Measurements from ENCODE around the gene COQ10A.

Gene COQ10A

GRCh38 chr12:56266693-56267442 is at the start of gene COQ10A:
Gene COQ10A (plus strand): TSS chr12:56266942. CDS start chr12:56267119, 177 bp downstream.
- DNase-seq (ENCODE audit: low read depth in 2 of 3, low spot score in 2 of 3), result peak; percentile 63 to 81 (median 70)

GRCh38 chr12:56219840-56220239 is 46.9 kb upstream of the COQ10A start:
- DNase-seq (ENCODE audit: low read depth in 2 of 3, low spot score in 2 of 3), result no peak

GRCh38 chr12:56220611-56221231 is 46.0 kb upstream of the COQ10A start:
- no peak for DNase-seq (ENCODE audit: low read depth in 2 of 3, low spot score in 2 of 3)

- DNase-seq (ENCODE audit: low read depth in 2 of 3, low spot score in 2 of 3), result no peak
Measured at GRCh38 chr12:56221232-56221756, 45.4 kb upstream of the COQ10A start.

- peak; percentile 76 to 84 (median 84) for DNase-seq (ENCODE audit: low read depth in 2 of 3, low spot score in 2 of 3)
Measured at GRCh38 chr12:56221757-56222530, 44.8 kb upstream of the COQ10A start, which contains the start of gene RNF41. Gene RNF41 (minus strand): TSS chr12:56221922. CDS start chr12:56214047, 7,875 bp downstream.

GRCh38 chr12:56222531-56222895 is 44.2 kb upstream of the COQ10A start:
- DNase-seq (ENCODE audit: low read depth in 2 of 3, low spot score in 2 of 3), result no peak

- DNase-seq (ENCODE audit: low read depth in 2 of 3, low spot score in 2 of 3), result no peak
Measured at GRCh38 chr12:56223571-56224101, 43.1 kb upstream of the COQ10A start.

- peak; percentile 84 to 95 (median 90) for DNase-seq (ENCODE audit: low read depth in 2 of 3, low spot score in 2 of 3)
Measured at GRCh38 chr12:56224102-56224701, 42.5 kb upstream of the COQ10A start, which contains the start of gene NABP2. Gene NABP2 (plus strand): TSS chr12:56224342. CDS start chr12:56224857, 515 bp downstream.

GRCh38 chr12:56224954-56225353 is 41.8 kb upstream of the COQ10A start:
- DNase-seq (ENCODE audit: low read depth in 2 of 3, low spot score in 2 of 3), result no peak

GRCh38 chr12:56229082-56229481 is 37.7 kb upstream of the COQ10A start:
- no peak for DNase-seq (ENCODE audit: low read depth in 2 of 3, low spot score in 2 of 3)

GRCh38 chr12:56229916-56230431 is 36.8 kb upstream of the COQ10A start, which contains the start of gene SLC39A5:
Gene SLC39A5 (plus strand): TSS chr12:56230051. CDS start chr12:56231275, 1,224 bp downstream.
- no peak for DNase-seq (ENCODE audit: low read depth in 2 of 3, low spot score in 2 of 3)

- no peak for DNase-seq (ENCODE audit: low read depth in 2 of 3, low spot score in 2 of 3)
Measured at GRCh38 chr12:56230432-56231183, 36.1 kb upstream of the COQ10A start.

GRCh38 chr12:56231184-56231582 is 35.6 kb upstream of the COQ10A start:
- no peak for DNase-seq (ENCODE audit: low read depth in 2 of 3, low spot score in 2 of 3)

GRCh38 chr12:56234746-56235436 is 31.9 kb upstream of the COQ10A start:
- no peak for DNase-seq (ENCODE audit: low read depth in 2 of 3, low spot score in 2 of 3)

- DNase-seq (ENCODE audit: low read depth in 2 of 3, low spot score in 2 of 3), result no peak
Measured at GRCh38 chr12:56236091-56236490, 30.7 kb upstream of the COQ10A start.

GRCh38 chr12:56236985-56237384 is 29.8 kb upstream of the COQ10A start:
- no peak for DNase-seq (ENCODE audit: low read depth in 2 of 3, low spot score in 2 of 3)

- DNase-seq (ENCODE audit: low read depth in 2 of 3, low spot score in 2 of 3), result no peak
Measured at GRCh38 chr12:56237552-56237951, 29.2 kb upstream of the COQ10A start.

- DNase-seq (ENCODE audit: low read depth in 2 of 3, low spot score in 2 of 3), result no peak
Measured at GRCh38 chr12:56241424-56242303, 25.1 kb upstream of the COQ10A start.
